HCT116 (cell line): ENCODE measurements around the gene NT5C1A. TPM values are rescaled to one million over a fixed set of nuclear protein-coding genes. Genes with fewer than 3 reads are reported as not detected.

Experiments
- ATAC-seq: fragments of 200-7000 bp; cut with Tn5 transposase; 2 replicates; pipeline ENCODE4 v1.9.1; 2020; ENCODE audit warnings: mild to moderate bottlenecking, moderate library complexity
- BruUV-seq: library from RNA; stranded (reverse); fragments of 400-500 nt; replicated peaks from 2 replicates; lab custom pipeline; 2021; lab: Mats Ljungman, UMichigan
- CTCF ChIA-PET: fragments of 300-600 bp; sonication (Branson Sonifier 250); formaldehyde crosslinking; loops from one replicate; lab custom pipeline; 2021; ENCODE audit warnings: antibody characterized with exemption; lab: Charles Lee
- POLR2A ChIA-PET: fragments of 300-600, 350-600 bp; sonication (Branson Sonifier 250); formaldehyde crosslinking; loops from one replicate; lab custom pipeline; 2021; ENCODE audit warnings: antibody characterized with exemption; lab: Charles Lee
- RAD21 ChIA-PET, 2 experiments: fragments of 300-600 bp; sonication (Branson Sonifier 250); formaldehyde crosslinking; loops; one replicate each; lab custom pipeline; 2023; ENCODE audit warnings: low total read pairs in 2 of 2; ENCODE audit not compliant: uncharacterized antibody in 2 of 2, unreplicated experiment in 2 of 2, low non-redundant PET in 1 of 2; lab: Charles Lee
- DNase-seq: peaks from one replicate; pipeline ENCODE4 v3.0.0-alpha.2; 2010; ENCODE audit warnings: low read depth, low spot score
- H2AFZ ChIP-seq: fragments of 200-600 bp; shearing (Covaris generic), sonication (generic); 2 replicates; pipeline ENCODE4 v1.6.1; 2017; ENCODE audit warnings: low read depth, mixed run types, mixed read lengths, antibody characterized with exemption, low read length; ENCODE audit not compliant: poor library complexity, severe bottlenecking
- H3K27ac ChIP-seq: 2 replicates; pipeline ENCODE4 v1.5.1; 2012; ENCODE audit warnings: low read depth, low read length
- H3K27me3 ChIP-seq: fragments of 200-600 bp; sonication (generic); 2 replicates; pipeline ENCODE4 v1.6.1; 2016; ENCODE audit warnings: mixed run types, low read length, mixed read lengths; ENCODE audit not compliant: insufficient read depth
- H3K36me3 ChIP-seq, 2 experiments: fragments of 200-500 bp in 1 of 2; fragments of 200-600 bp in 1 of 2; sonication (Bioruptor generic) in 1 of 2; sonication (generic) in 1 of 2; 2 replicates each; pipeline versions ENCODE4 v1.5.1 to v1.6.1; 2014 to 2016; ENCODE audit warnings: low read length in 2 of 2, inconsistent platforms in 1 of 2, mixed read lengths in 1 of 2, mixed run types in 1 of 2; ENCODE audit not compliant: insufficient read depth in 2 of 2, control insufficient read depth in 1 of 2
- H3K4me1 ChIP-seq, 2 experiments: fragments of 200-600 bp in 1 of 2; sonication (generic) in 1 of 2; 2 replicates each; pipeline versions ENCODE4 v1.5.1 to v1.6.1; 2012 to 2017; ENCODE audit warnings: low read length in 2 of 2, inconsistent platforms in 1 of 2, mild to moderate bottlenecking in 1 of 2, mixed read lengths in 1 of 2, mixed run types in 1 of 2, moderate library complexity in 1 of 2; ENCODE audit not compliant: insufficient read depth in 2 of 2, control insufficient read depth in 1 of 2
- H3K4me2 ChIP-seq: fragments of 200-600 bp; sonication (generic); 2 replicates; pipeline ENCODE4 v1.6.1; 2017; ENCODE audit warnings: mixed run types, low read length, mixed read lengths
- H3K4me3 ChIP-seq, 2 experiments: fragments of 200-600 bp in 1 of 2; sonication (generic) in 1 of 2; replicated peaks in 1 of 2; 2 replicates each; pipeline ENCODE4 v1.5.1; 2011 to 2016; ENCODE audit warnings: low read length in 2 of 2, control low read depth in 1 of 2, low read depth in 1 of 2, mild to moderate bottlenecking in 1 of 2, mixed read lengths in 1 of 2, mixed run types in 1 of 2
- H3K79me2 ChIP-seq: fragments of 200-600 bp; sonication (generic); 2 replicates; pipeline ENCODE4 v1.6.1; 2017; ENCODE audit warnings: mild to moderate bottlenecking, mixed run types, low read length, moderate library complexity, mixed read lengths; ENCODE audit not compliant: insufficient read depth
- H3K9ac ChIP-seq: fragments of 200-600 bp; sonication (generic); 2 replicates; pipeline ENCODE4 v1.6.1; 2016; ENCODE audit warnings: low read length, mixed read lengths
- H3K9me2 ChIP-seq: fragments of 200-600 bp; sonication (generic), shearing (Covaris generic); 2 replicates; pipeline ENCODE4 v1.6.1; 2017; ENCODE audit warnings: mixed run types, mild to moderate bottlenecking, moderate library complexity; ENCODE audit not compliant: insufficient read depth
- H3K9me3 ChIP-seq, 2 experiments: fragments of 200-500 bp in 1 of 2; fragments of 200-600 bp in 1 of 2; sonication (Bioruptor generic) in 1 of 2; sonication (generic) in 1 of 2; 2 replicates each; pipeline ENCODE4 v1.6.1; 2014 to 2017; ENCODE audit warnings: low read length in 2 of 2, mixed read lengths in 2 of 2, inconsistent platforms in 1 of 2, low read depth in 1 of 2, mild to moderate bottlenecking in 1 of 2, mixed run types in 1 of 2, moderate library complexity in 1 of 2; ENCODE audit not compliant: control insufficient read depth in 1 of 2, insufficient read depth in 1 of 2
- H4K20me1 ChIP-seq: fragments of 200-600 bp; sonication (generic), shearing (Covaris generic); 2 replicates; pipeline ENCODE4 v1.6.1; 2017; ENCODE audit warnings: mixed run types, mild to moderate bottlenecking, moderate library complexity; ENCODE audit not compliant: insufficient read depth
- ATF3 ChIP-seq: IDR thresholded peaks from 2 replicates; pipeline ENCODE4 v1.6.1; 2012
- CBX3 ChIP-seq: IDR thresholded peaks from 2 replicates; pipeline ENCODE4 v1.6.1; 2012; ENCODE audit warnings: low read depth
- ELF1 ChIP-seq: IDR thresholded peaks from 2 replicates; pipeline ENCODE4 v1.6.1; 2012; ENCODE audit warnings: low read depth, borderline replicate concordance
- EZH2 ChIP-seq: fragments of 200-600 bp; sonication (generic); IDR thresholded peaks from 2 replicates; pipeline ENCODE4 v1.6.1; 2017; ENCODE audit warnings: antibody characterized with exemption, mixed run types
- EZH2phosphoT487 ChIP-seq: fragments of 200-600 bp; IDR thresholded peaks from 2 replicates; pipeline ENCODE4 v1.6.1; 2018; ENCODE audit warnings: antibody characterized with exemption, borderline replicate concordance
- FOSL1 ChIP-seq: IDR thresholded peaks from 2 replicates; pipeline ENCODE4 v1.6.1; 2012; ENCODE audit warnings: low read depth
- JUND ChIP-seq: IDR thresholded peaks from 2 replicates; pipeline ENCODE4 v1.6.1; 2012
- POLR2A ChIP-seq: IDR thresholded peaks from 2 replicates; pipeline ENCODE4 v1.7.0; 2011; ENCODE audit warnings: borderline replicate concordance; ENCODE audit not compliant: insufficient read depth, insufficient read length; ENCODE audit errors: extremely low read depth
- POLR2AphosphoS5 ChIP-seq: IDR thresholded peaks from 2 replicates; pipeline ENCODE4 v1.6.1; 2011; ENCODE audit warnings: mild to moderate bottlenecking, low read depth, low read length, moderate library complexity
- SIN3A ChIP-seq: IDR thresholded peaks from 2 replicates; pipeline ENCODE4 v1.6.1; 2012; ENCODE audit warnings: low read depth
- SRF ChIP-seq: IDR thresholded peaks from 2 replicates; pipeline ENCODE4 v1.6.1; 2012; ENCODE audit warnings: low read depth
- TCF7L2 ChIP-seq: IDR thresholded peaks from 2 replicates; pipeline ENCODE4 v1.7.0; 2011; ENCODE audit warnings: borderline replicate concordance, inconsistent platforms; ENCODE audit not compliant: insufficient read depth, insufficient read length; ENCODE audit errors: extremely low read depth
- ZFX ChIP-seq: fragments of 450-650 bp; IDR thresholded peaks from 2 replicates; pipeline ENCODE4 v1.6.1; 2017
- ZNF274 ChIP-seq: fragments of 200-500 bp; sonication (Bioruptor generic); IDR thresholded peaks from 2 replicates; pipeline ENCODE4 v1.6.1; 2014; ENCODE audit warnings: mild to moderate bottlenecking, low read depth, low read length, inconsistent platforms
- intact Hi-C: fragments of 100-400 bp; cut with micrococcal nuclease; formaldehyde crosslinking; loops from 2 replicates; pipeline ENCODE4 v1.10.0; 2022
- total RNA-seq: library from RNA; stranded (reverse); gene quantifications from one replicate; pipeline ENCODE4 v1.2.1, GENCODE V29; 2021; ENCODE audit not compliant: unreplicated experiment

NT5C1A gene
- total RNA-seq, 1 experiment from 2014 or later = not detected

- intact Hi-C loops = no loop called here
- H4K20me1 ChIP-seq = no peaks in the 10 kb centered on the region
- no peak overlapping the region for H2AFZ ChIP-seq
- ChIA-PET RAD21 (no interaction called here), CTCF (interaction anchor here (1.0 kb wide), 1 partner anchor 9 kb away, joined by 3 read pairs; no protein-coding TSS in a partner anchor), POLR2A (no interaction called here)
- H3K4me3 ChIP-seq = no peak overlapping the region
- no TSS peak for BruUV-seq
- no peak for DNase-seq
- H3K9ac ChIP-seq = no peak overlapping the region
- TF ChIP-seq SIN3A = no peak
- TF ChIP-seq ELF1 = no peak
- no peak for TF ChIP-seq EZH2
- TF ChIP-seq ZFX = no peak
- TF ChIP-seq POLR2A = no peak
- TF ChIP-seq ATF3 = no peak
- TF ChIP-seq EZH2phosphoT487 = no peak
- no peak for TF ChIP-seq JUND
- TF ChIP-seq SRF = no peak
- no peak for TF ChIP-seq CBX3
- TF ChIP-seq ZNF274 = no peak
- no peak for TF ChIP-seq FOSL1
- no peaks in the 10 kb centered on the region for H3K9me3 ChIP-seq
- H3K4me2 ChIP-seq = no peak overlapping the region
- no peaks in the 10 kb centered on the region for H3K27me3 ChIP-seq
- no peaks in the 10 kb centered on the region for H3K9me2 ChIP-seq
- H3K79me2 ChIP-seq = no peaks in the 10 kb centered on the region
- no peaks in the 10 kb centered on the region for H3K4me1 ChIP-seq
- no peak for ATAC-seq
- no peak overlapping the region for H3K27ac ChIP-seq
- H3K36me3 ChIP-seq = no peaks in the 10 kb centered on the region
Observed at GRCh38 chr1:39615086-39615673, 56.7 kb downstream of the NT5C1A start.

GRCh38 chr1:39614488-39614887 is 57.4 kb downstream of the NT5C1A start:
- no peaks in the 10 kb centered on the region for H3K9me2 ChIP-seq
- no peak for TF ChIP-seq POLR2AphosphoS5
- no peak for TF ChIP-seq JUND
- no peak for TF ChIP-seq TCF7L2
- TF ChIP-seq POLR2A = no peak
- TF ChIP-seq FOSL1 = no peak
- H2AFZ ChIP-seq = no peak overlapping the region
- BruUV-seq = no TSS peak
- H4K20me1 ChIP-seq = no peaks in the 10 kb centered on the region
- no peaks in the 10 kb centered on the region for H3K27me3 ChIP-seq
- no peak overlapping the region for H3K4me3 ChIP-seq
- CTCF ChIA-PET = no interaction called here
- H3K27ac ChIP-seq = no peak overlapping the region
- intact Hi-C loops = no loop called here
- no peaks in the 10 kb centered on the region for H3K9me3 ChIP-seq
- H3K79me2 ChIP-seq = no peaks in the 10 kb centered on the region
- no peak overlapping the region for H3K9ac ChIP-seq
- POLR2A ChIA-PET = no interaction called here
- H3K4me1 ChIP-seq = peaks cover 0 to 4% of the 10 kb centered on the region in 2 experiments; a peak in 3 of 4 replicates
- no peak for DNase-seq
- no peak for ATAC-seq
- H3K4me2 ChIP-seq = no peak overlapping the region
- H3K36me3 ChIP-seq = no peaks in the 10 kb centered on the region
- RAD21 ChIA-PET = no interaction called here
